Ovary (tissue), 3 donors: ENCODE results near the gene WWTR1.

Experiments
- CTCF ChIP-seq, 3 donors: fragments of 450-650 bp in 2 of 3; fragments of 200-600 bp in 1 of 3; IDR thresholded peaks; one replicate each; pipeline versions ENCODE4 v1.5.1 to v1.8.0; 2016 to 2022; ENCODE audit warnings: antibody characterized with exemption in 3 of 3, mild to moderate bottlenecking in 1 of 3
- EP300 ChIP-seq: sonication (generic); formaldehyde crosslinking; IDR thresholded peaks from one replicate; pipeline ENCODE4 v1.6.1; 2017; ENCODE audit warnings: antibody characterized with exemption
- POLR2A ChIP-seq: fragments of 450-650 bp; IDR thresholded peaks from one replicate; pipeline ENCODE4 v1.6.1; 2017; ENCODE audit warnings: antibody characterized with exemption, mild to moderate bottlenecking, moderate library complexity
- donor health status: DM: no; HTN: no; CAD: no.

- no peak for TF ChIP-seq CTCF (IDR thresholded peaks at IDR 0.05)
- no peak for TF ChIP-seq POLR2A
- no peak for TF ChIP-seq EP300
These were observed 61.6 kb downstream of the WWTR1 start for GRCh38 chr3:149596134-149596770.
